NAMALWA (cell line): ENCODE measurements around the gene ZNF574.
A peak's percentile ranks its signal among the peaks of the same experiment; 100 is the strongest.
"Not testable (repeated sequence)": the region's sequence is repeated elsewhere in the genome, so short reads cannot be mapped to it uniquely, and the experiment has no call there.

Source experiments
- DNase-seq: peaks from one replicate; pipeline ENCODE4 v3.0.0-alpha.2; 2015; ENCODE audit warnings: low spot score

Gene ZNF574, protein sequence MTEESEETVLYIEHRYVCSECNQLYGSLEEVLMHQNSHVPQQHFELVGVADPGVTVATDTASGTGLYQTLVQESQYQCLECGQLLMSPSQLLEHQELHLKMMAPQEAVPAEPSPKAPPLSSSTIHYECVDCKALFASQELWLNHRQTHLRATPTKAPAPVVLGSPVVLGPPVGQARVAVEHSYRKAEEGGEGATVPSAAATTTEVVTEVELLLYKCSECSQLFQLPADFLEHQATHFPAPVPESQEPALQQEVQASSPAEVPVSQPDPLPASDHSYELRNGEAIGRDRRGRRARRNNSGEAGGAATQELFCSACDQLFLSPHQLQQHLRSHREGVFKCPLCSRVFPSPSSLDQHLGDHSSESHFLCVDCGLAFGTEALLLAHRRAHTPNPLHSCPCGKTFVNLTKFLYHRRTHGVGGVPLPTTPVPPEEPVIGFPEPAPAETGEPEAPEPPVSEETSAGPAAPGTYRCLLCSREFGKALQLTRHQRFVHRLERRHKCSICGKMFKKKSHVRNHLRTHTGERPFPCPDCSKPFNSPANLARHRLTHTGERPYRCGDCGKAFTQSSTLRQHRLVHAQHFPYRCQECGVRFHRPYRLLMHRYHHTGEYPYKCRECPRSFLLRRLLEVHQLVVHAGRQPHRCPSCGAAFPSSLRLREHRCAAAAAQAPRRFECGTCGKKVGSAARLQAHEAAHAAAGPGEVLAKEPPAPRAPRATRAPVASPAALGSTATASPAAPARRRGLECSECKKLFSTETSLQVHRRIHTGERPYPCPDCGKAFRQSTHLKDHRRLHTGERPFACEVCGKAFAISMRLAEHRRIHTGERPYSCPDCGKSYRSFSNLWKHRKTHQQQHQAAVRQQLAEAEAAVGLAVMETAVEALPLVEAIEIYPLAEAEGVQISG

DNA sequence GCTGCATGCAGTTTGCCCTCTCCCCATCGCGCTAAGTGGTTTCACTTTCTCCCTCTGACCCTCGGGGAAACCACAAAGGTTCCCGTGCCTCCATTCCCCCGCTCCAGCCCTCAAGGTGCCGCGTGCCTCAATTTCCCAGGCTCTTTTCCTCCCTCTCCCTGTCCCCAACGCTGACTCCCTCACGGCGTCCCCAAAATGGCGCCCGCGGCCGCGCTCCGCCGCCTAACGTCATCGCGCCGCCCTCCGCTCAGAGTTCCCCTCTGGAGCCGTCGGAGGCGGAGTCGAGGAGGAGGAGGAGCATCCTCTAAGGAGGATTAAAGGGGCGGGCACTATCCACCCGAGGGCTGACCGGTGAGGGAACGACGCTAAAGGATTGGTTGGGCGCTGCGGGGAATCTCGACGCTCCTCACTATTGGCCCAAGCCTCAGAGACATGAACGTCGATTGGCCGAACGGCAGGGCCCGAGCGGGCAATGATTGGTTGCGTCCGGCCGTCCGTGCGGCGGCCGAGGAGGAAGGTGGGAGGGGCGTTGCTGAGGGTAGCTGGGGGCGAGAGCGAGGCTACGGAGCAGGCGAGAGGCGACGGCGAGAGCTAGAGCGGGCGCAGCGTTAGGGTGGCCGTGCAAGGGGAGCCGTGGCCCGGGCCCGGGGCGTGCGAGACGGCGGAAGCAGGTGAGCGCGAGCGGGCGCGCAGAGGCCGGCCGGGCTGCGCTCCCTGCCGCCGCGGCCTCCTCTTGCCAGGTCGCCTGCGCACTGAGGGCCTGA lies at the start of gene ZNF574:
ZNF574 (plus strand) TSS at position 551 of the 764 bp plus-strand sequence. CDS start 2,441 bp downstream, outside the sequence.
- DNase-seq: peak; percentile 100

DNA sequence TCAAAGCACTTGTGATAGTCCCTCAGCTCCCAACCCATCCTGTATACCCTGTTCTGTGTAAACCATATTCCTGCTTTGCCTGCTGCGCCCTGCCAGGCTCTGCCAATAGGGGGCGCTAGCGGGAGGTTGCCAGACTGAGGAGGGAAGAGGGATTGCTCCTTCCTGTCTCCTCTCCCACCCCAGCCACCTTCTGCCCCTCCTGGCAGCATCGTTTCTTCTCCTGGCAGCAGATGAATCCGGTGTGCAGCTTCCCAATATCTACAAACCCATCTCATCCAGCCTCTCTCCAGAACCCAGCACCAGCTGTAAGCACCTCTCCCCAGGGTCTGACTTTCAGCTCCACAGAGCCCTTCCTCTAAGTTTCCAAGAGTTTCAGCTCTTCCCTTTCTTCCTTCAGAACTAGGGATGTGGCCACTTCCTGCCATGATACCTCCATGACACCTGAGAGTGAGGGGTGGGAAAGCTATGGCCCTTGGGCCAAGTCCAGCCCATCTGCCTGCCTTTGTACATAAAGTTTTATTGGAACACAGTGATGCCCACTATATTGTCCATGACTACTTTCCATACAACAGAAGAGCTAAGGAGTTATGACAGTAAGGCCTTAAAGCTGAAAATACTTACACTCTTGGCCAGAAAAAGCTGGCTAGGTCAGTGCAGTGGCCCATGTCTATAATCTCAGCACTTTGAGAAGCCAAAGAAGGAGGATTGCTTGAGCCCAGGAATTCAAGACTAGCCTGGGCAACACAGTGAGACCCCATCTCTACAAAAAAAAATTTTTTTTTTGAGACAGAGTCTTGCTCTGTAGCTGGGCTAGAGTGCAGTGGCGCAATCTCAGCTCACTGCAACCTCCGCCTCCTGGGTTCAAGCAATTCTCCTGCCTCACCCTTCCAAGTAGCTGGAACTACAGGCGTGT lies 47.4 kb upstream of the ZNF574 start:
- peak; percentile 25 for DNase-seq

DNA sequence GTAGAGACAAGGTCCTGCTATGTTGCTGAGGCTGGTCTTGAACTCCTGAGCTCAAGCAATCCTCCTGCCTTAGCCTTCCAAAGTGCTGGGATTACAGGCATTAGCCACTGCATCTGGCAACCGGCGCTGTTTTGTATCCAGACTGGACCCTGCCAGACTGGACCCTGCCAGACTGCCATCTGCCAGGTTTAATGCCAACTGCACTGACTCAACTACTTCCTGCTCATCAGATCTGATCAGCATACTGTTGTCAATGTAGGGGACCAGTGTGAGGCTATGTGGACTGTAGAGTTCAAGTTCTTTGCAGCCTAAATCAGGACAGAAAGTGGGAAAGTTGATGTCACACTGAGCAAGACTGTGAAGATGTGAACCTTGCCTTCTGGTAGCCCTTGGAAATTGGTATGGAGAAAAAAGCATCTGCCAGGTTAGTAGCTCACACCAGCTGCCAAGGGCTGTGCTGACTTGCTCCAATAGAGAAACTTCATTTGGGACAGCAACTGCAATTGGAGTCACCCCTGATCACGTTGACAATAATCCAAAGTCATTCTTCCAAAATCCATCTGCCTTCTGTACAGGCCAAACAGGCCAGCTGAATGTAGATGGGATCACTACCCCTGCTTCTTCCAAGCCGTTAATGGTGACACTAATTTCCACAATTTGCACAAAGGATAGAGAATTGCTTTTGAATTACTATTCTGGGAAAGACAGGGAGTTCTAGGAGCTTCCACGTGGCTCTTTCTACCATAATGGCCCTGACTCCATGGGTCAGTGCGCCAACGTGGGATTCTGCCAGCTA lies 45.1 kb upstream of the ZNF574 start:
- no peak for DNase-seq

DNA sequence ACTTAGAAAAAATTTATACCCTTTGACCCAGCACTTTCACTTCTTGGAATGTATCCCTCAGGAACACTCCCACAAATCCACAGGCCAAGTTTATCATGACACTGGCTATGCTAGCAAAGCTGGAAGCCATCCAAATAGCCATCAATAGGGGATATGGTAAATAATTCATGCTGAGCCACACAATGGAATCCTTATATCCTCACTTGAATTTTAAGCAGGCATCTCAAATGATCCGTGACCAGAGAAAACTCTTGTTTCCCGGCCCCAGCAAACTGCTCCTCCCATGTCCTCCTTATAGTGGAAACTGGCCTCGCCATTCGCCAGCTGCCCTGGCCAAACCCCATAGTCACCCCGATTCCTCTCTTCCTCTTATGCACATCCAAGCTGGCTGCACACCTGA lies 43.5 kb upstream of the ZNF574 start:
- DNase-seq: no peak

DNA sequence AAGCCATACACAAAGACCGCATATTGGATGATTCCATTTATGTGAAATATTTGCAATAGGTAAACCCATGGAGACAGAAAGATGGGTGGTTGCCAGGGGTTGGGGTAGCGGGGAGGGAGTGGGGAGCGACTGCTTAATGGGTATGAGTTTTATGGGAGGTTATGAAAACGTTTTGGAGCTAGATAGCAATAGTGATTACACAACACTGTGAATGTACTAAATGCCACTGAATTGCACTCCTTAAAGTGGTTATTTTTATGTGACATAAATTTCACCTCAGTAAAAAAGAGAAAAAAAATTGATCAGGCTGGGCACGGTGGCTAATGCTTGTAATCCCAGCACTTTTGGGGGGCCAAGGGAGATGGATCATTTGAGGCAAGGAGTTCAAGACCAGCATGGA lies 42.6 kb upstream of the ZNF574 start:
- DNase-seq: no peak

DNA sequence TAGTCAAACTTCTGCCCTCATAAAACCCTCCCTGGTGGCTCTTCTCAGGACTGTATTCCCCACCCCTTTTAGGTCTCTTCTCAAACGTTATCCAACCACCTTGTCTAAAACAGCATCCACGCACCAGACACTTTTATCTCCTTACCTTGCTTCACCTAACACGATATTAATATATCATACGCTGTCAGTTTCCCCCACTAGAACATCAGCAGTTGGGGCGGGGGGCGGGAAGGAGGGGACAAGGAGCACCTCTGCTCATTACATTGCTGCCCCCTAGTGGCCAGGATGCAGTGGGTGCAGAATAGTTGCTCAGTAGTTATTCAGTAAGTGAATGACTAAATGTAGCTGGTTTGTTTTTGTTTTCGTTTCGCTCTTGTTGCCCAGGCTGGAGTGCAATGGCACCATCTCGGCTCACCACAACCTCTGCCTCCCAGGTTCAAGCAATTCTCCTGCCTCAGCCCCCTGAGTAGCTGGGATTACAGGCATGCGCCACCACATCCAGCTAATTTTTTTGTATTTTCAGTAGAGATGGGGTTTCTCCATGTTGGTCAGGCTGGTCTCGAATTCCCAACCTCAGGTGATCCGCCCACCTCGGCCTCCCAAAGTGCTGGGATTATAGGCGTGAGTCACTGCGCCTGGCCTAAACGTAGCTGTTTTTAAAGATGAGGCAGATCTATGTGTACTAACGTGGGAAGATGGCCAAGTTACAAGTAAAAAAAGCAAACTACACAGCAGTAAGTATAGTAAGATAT lies 41.1 kb upstream of the ZNF574 start:
- peak; percentile 92 for DNase-seq

DNA sequence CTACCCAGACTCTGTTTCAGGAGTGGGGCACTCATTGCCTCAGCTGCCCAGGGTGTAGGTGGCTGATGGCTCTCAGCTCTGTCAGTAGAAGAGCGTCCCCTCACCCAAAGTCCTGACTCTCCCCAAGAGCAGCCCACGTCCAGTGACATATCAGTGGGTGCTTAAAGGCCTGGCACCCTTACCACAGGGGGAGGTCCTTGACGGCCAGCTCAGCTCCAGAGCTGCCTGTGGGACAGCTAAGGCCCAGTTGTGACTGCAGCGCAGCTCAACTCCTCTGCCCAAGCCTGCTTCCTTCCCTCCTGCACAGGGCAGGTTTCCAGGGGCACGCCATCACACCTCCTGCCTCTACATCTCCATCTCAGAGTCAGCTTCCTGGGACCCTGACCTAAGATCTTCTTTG lies 38.3 kb upstream of the ZNF574 start:
- no peak for DNase-seq

DNA sequence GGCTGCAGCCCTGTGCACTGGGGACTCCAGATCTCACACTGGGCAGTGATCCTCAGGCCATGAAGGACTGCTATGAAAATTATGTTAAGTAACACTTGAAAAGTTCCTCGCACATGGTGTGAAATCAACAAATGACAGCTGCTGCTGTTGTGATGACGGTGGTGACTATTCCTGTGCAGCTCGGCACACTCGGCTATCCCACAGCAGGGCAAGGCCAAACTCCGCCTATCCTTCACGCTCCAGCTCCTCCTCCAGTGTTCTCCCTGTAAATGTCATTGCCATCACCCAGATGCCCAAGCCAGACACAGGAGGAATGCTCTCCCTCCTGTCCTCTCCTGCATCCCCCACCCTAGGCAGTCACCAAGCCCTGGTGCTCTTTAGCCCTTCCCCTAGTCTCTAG lies 37.3 kb upstream of the ZNF574 start:
- DNase-seq: no peak

DNA sequence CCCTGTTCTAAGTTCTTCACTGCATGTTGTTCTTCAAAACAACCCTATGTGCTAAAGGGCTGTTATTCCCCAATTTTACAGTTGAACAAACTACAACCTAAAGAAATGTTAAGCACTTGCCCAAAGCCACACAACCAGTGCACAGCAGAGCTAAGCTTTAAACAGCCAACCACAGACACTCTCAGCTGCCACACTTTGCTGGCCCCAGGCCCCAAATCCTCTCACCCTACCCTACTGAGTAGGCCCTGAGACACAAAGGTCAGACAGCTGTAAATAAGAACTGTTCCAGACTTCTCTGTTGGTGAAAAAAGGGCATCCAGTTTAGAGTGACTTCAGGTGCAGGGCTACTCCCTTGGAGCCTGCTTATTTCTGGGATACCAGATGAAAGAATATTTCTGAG lies 35.9 kb upstream of the ZNF574 start:
- no peak for DNase-seq

DNA sequence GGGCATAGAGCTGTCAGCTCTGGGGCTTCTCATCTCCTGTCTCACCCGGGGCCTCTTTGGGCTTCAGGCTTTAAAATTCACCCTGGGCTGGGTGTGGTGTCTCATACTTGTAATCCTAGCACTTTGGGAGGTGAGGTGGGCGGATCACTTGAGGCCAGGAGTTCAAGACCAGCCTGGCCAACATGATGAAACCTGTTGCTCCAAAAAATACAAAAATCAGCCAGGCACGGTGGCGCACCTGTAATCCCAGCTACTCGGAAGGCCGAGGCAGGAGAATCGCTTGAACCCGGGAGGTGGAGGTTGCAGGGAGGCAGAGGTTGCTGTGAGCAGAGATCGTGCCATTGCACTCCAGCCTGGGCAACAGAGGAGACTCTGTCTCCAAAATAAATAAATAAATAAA lies 35.5 kb upstream of the ZNF574 start:
- not testable (repeated sequence) for DNase-seq

DNA sequence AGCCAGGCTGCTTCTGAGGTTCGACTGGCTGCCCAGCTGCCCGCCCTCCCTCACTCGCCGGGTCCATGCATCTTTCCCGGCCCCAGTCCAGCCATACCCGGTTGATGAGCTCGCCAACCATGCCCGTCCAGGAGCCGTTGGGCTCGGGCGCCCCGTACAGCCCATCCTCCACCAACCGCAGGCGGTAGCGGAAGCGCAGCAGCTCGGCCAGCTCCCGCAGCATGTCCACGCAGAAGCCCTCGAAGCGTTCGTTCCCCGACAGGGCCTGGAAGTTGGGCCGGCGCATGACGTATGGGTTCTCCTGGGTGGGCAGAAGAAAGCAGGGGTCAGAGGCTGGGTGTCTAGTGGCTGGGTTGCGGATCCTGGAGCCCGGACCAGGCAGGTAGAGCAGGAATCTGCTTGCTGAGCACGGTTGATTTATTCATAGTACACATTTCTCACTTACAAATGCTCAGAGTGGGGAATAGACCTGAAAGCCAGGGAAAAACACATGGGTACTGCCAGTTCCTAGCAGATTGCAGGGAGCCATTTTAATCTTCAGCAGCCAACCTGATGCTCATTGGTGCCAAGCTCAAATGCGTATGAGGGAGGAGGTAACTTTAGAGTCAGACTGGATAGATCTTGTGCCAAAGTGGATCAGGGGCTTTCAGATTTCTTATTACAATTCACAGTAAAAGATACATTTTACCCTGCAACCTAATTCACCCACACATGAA lies 33.4 kb upstream of the ZNF574 start:
- DNase-seq: no peak

DNA sequence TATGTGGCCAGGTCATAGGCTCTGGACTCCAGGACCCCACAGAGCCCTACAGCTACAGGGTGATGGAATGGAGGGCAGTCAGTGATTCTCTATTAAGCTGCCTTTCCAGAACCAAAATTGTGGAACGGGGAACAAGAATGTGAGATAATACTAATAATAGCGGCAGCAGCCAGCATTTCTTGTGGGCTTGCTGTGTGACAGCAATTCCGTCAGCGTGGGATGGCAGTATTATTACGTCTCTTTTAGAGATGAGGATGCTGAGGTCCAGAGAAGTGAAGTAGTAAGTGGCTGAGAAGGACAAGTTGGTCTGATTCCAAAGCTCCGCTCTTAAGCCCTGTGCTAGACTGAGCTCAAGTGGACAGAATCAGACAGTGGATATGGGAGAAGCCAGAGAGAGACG lies 30.4 kb upstream of the ZNF574 start:
- no peak for DNase-seq

DNA sequence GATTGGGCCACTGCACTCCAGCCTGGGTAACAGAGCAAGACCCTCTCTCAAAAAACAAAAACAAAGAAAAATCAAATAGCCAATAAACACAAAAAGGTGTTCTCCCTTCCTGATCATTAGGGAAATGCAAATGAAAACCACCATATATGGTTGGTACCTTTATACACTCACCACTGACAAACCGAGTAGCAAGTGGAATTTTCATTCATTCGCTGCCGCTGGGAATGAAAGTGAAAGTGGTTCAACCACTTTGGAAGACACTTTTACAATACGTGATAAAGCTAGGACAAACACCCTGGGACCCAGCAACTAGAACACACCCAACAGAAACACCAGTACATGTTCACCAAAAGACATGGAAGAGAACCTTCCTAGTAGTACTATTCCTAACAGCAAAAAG lies 27.0 kb upstream of the ZNF574 start:
- peak; percentile 29 for DNase-seq

DNA sequence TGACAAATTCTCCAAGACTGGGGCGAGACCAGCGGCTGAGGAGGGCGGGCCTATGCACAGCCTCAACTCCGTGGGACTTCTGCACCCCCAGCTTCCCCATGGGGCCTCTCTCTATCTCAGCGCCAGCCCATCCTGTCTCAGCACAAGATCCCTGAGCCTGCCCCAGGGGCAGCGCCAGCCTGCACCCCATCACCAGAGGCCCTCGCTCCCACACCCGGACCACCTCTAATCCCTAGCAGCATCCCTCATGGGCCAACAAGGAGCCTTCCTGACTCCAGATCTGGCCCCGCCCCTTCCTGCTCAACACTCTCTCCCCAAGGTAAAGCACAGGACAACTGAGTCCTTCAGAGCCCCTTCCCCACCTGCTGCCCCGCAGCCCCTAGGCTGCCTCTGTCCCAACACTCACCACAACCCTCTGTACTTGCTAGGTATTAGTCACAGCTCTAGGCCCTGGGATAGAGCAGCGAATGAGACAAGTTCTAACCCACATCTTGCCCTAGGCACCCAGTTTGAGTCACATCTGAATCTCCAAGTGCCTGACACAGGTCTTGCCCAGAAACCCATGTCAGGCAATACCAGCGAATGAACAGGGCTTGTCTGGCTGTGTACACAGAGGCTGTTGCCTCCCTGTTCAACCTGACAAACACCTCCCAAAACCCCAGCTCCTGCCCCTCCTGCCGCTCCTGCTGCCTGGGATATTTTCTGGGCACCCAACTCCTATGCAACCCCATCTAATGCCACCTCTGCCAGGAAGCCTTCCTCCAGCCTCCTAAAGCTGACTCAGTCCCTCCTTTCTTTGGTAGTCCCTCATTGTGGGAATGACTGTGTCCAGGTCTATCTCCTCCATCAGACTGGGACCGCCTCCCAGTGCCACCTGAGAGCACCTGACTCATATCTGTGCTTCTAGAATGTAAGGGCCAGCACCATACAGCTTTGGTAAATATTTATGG lies 24.5 kb upstream of the ZNF574 start:
- DNase-seq: no peak

DNA sequence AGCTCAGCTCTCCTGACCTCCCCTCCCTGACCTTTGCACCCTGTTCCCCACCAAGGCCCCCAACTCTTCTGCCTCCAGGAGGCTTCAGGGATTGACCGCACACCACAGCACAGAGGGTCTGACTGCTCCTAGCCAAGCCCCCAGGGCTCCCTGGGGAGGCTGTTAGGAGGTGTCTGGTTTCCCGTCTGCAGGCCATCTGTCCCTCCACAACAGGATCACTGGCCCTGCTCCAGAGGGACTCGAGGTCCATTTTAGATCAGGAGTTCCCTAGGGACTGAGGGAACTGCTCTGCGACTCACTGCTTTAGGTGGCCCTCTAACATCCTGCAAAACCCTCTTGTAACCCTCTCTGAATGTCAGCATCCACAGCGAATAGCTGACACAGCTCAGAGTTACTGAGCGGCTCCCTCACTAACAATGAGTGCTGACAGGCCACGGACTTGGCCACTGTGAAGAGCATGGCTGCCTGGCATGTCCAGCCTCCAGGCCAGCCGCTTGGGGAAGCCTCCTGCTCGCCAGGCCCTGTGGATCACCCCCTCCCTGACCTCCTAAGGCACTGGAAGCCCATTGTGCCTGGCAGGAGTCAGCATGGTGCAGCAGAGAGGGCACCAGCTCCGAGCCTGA lies 23.6 kb upstream of the ZNF574 start:
- DNase-seq: no peak

DNA sequence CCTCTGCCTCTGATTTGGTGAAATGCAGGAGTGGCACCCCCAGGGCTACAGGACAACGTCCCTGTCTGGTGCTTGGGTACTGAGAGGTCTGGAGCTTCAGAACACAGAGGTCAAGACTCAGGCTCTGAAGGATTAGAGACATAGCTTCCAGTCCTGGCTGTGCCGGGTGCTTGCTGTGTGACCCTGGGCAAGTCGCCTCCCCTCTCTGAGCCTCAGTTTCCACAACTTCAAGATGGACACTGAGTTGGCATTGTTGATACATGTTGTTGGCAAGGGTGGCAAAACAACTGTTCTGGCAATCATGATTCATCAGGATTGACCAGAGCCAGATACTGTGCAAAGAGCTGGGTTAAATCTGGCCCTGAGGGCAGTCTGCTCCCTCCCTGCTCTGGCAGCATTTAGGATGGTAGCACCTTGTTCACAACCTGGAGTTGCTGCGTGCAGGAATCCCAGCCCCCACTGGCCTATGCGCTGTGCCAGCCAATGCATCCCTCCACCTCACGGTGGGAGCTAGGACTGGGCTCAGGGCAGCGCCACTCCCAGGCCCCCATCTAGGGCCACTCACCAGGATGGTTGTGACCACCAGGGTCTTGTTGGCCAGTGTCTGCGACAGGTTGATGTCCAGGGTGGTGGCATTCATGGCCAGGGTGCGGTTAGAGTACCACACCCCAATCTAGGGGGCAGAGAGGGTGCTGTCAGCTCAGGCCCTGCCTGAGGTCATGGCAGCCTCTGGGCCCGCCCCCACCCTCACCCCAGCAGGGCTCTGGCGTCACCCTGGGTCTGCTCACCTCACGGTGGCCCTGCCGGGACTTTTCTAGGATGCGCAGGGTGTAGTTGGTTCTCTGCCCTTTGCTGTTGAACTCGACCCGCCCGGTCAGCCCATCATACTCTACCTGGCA lies 22.7 kb upstream of the ZNF574 start:
- no peak for DNase-seq
